ENCODE data around the gene CD164.

DNA sequence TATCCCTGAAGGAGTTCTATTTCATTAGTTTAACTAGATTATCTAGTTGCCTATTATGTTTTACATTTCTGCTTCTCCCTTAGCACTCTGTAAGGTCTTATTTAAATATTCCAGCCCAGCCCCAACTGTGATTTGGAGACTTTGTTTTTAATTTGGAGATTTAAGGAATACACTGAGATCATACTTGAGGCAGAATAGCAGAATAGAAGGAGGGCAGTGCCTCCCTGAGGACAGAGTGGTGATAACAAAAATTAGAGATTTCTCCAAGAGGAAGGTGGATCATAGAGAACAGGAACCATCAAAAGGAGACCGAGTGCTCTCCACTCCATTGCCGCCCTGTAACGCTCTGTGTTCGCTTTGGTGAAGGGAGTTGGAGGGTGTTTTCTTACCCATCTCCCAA, 14.8 kb upstream of the CD164 start:
- no peak for TF ChIP-seq POLR2A (IDR thresholded peaks at IDR 0.05; ENCODE audit: low read length)
- no peak for TF ChIP-seq GATA1 (IDR thresholded peaks at IDR 0.05; ENCODE audit: low read depth, low read length)

Data from erythroblast (primary cell).